Esophagus squamous epithelium (tissue), 5 donors: ENCODE measurements around the gene TSHR. TPM values are rescaled to one million over a fixed set of nuclear protein-coding genes. Genes with fewer than 3 reads are reported as not detected.

ENCODE experiments used
- DNase-seq: peaks from one replicate; lab custom pipeline; 2025; lab: John Stamatoyannopoulos, UW
- H3K27ac ChIP-seq, 4 donors: fragments of 200-600 bp; sonication (generic); one replicate each; pipeline ENCODE4 v1.5.1; 2016 to 2019; ENCODE audit warnings: mild to moderate bottlenecking in 1 of 4
- H3K27me3 ChIP-seq, 4 donors: fragments of 200-600 bp; sonication (generic); 1 replicate in 3 of 4; 2 replicates in 1 of 4; pipeline versions ENCODE4 v1.5.1 to v1.6.0; 2017 to 2021; ENCODE audit warnings: antibody characterized with exemption in 1 of 4
- H3K36me3 ChIP-seq, 3 donors: fragments of 200-600 bp; sonication (generic); one replicate each; pipeline ENCODE4 v1.5.1; 2016 to 2019
- H3K4me1 ChIP-seq, 3 donors: fragments of 200-600 bp; sonication (generic); one replicate each; pipeline ENCODE4 v1.5.1; 2017 to 2019
- H3K4me3 ChIP-seq, 4 donors: fragments of 200-600 bp; sonication (generic); 1 replicate in 3 of 4; 2 replicates in 1 of 4; pipeline ENCODE4 v1.5.1; 2016 to 2019; ENCODE audit warnings: mild to moderate bottlenecking in 2 of 4, moderate library complexity in 1 of 4
- H3K9me3 ChIP-seq, 3 donors: fragments of 200-600 bp; sonication (generic); one replicate each; pipeline ENCODE4 v1.5.1; 2016 to 2019
- POLR2A ChIP-seq, 4 donors: fragments of 450-650 bp; IDR thresholded peaks; one replicate each; pipeline ENCODE4 v1.6.1; 2017; ENCODE audit warnings: antibody characterized with exemption in 4 of 4, mild to moderate bottlenecking in 4 of 4, moderate library complexity in 3 of 4
- WGBS, 2 donors: methylation state at CpG; one replicate each; pipeline ENCODE4 v1.1.5; 2018; 5-methylcytosine and 5-hydroxymethylcytosine counted together
- intact Hi-C: fragments of 100-400 bp; cut with DNase I; formaldehyde crosslinking; loops from one replicate; pipeline ENCODE4 v1.15.0; 2022
- total RNA-seq, 4 donors: library from RNA; depleted of rRNA; stranded (reverse); fragments of >200 nt; gene quantifications; one replicate each; pipeline ENCODE4 v1.1.0, GENCODE V29; 2016
- TF ChIP-seq, protein P1 (sequence below), 6 experiments: fragments of 450-650 bp in 4 of 6; fragments of 200-600 bp in 2 of 6; sonication (generic) in 2 of 6; IDR thresholded peaks; one replicate each; pipeline ENCODE4 v1.5.1; 2016 to 2019; ENCODE audit warnings: antibody characterized with exemption in 6 of 6, mild to moderate bottlenecking in 4 of 6, moderate library complexity in 4 of 6
- donor health status: DM: yes; HTN: yes; CAD: no.

Gene TSHR
- total RNA-seq, 4 donors from 2014 or later, result not detected

DNA sequence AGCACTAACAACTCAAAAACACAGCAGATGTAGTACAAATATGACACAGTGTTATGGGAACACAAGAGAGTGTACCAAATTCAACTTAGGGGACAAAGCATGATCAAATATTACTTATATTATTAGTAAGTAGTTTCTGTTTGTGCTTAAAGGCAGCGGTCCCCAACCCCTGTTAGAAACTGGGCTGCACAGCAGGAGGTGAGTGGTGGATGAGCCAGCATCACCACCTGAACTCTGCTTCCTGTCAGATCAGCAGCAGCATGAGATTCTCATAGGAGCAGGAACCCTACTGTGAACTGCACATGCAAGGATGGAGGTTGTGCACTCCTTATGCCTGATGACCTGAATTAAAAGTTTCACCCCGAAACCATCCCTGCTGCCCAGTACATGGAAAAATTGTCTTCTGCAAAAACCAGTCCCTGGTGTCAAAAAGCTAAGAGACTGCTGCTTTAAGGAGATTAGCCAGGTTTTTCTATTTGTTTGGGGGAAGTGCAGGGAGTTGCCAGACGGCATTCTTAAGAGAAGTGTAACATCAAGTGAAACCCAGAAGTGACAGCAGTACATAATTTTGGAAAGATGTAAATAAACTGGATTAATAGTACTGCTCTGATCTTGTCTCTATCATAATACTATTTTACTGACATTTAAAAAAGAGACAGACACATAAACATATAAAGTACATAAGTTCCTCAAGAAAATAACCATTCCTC lies 238.7 kb downstream of the TSHR start:
- H3K4me1 ChIP-seq, result no peaks in the 10 kb centered on the region
- TF ChIP-seq, protein P1, sequence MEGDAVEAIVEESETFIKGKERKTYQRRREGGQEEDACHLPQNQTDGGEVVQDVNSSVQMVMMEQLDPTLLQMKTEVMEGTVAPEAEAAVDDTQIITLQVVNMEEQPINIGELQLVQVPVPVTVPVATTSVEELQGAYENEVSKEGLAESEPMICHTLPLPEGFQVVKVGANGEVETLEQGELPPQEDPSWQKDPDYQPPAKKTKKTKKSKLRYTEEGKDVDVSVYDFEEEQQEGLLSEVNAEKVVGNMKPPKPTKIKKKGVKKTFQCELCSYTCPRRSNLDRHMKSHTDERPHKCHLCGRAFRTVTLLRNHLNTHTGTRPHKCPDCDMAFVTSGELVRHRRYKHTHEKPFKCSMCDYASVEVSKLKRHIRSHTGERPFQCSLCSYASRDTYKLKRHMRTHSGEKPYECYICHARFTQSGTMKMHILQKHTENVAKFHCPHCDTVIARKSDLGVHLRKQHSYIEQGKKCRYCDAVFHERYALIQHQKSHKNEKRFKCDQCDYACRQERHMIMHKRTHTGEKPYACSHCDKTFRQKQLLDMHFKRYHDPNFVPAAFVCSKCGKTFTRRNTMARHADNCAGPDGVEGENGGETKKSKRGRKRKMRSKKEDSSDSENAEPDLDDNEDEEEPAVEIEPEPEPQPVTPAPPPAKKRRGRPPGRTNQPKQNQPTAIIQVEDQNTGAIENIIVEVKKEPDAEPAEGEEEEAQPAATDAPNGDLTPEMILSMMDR (IDR thresholded peaks at IDR 0.05), result no peak
- no peak for TF ChIP-seq POLR2A (IDR thresholded peaks at IDR 0.05)
- no peak for DNase-seq
- no peak overlapping the region for H3K4me3 ChIP-seq
- peaks cover 0 to 100% (median 9%) of the 10 kb centered on the region in 3 donors for H3K36me3 ChIP-seq
- WGBS, 2 donors, result 67 to 82% methylated on average over 3 of the region's 3 CpGs
- no peaks in the 10 kb centered on the region for H3K9me3 ChIP-seq
- intact Hi-C loops, result no loop called here
- no peaks in the 10 kb centered on the region for H3K27me3 ChIP-seq
- no peak overlapping the region for H3K27ac ChIP-seq

Other genes starting within 250 kb of the TSHR start
- 10 to 100 TPM in 1 of 4 donors, 1 to 10 TPM in 3; 2.0 to 12.6 (median 5.4) TPM for gene CEP128, start 13.9 kb upstream of the TSHR start, total RNA-seq